Hematopoietic multipotent progenitor cell treated with erythropoietin and hydrocortisone succinate and interleukin-3 and kit ligand, for 8 days (in vitro differentiated cells): ENCODE data around the gene DHODH.
"Not testable (repeated sequence)": the region's sequence is repeated elsewhere in the genome, so short reads cannot be mapped to it uniquely, and the experiment has no call there.

ENCODE experiments used
- DNase-seq: peaks from one replicate; pipeline ENCODE4 v3.0.0-alpha.2; 2015

The DHODH gene

DNA sequence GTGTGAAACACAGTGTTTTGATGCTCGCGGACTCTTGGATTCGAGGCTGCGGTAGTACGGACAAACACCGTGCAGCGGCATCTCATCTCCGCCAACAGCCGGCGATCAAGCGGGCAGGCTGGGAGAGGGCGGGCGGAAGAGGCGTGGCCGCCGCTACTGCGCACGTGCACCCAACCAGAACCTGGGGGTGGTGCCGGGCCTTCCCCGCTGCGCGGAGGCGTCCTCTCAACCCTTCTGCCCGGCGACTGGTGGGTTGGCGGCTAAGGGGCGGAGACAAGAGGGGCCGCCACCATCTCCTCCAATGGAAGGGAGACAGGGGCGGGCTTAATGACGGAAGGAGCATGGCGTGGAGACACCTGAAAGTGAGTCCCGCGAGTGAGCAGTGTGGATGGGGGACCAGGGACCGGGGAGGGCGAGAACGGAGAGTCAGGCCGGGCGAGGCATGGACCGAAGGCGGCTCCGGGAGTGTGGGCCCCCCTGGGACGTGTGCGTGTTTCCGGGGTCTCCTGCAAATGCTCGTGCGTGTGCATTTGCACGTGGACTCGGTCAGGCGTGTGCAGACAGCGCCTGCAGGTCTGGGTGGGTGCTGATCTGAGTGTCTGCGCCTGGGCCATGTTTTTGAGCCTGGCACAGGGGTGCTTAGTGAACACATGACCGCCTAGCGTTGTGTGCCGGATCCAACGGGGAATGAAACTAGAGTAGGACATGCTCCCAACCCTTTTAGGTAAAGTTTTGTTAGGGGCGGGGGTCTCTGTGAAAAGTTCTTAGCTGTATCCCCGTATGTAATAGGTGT, at the start of gene DHODH:
Gene DHODH (plus strand): TSS at position 321 of the 793 bp plus-strand sequence. CDS start 21 bp downstream, at position 342.
- peak; percentile 98 for DNase-seq

DNA sequence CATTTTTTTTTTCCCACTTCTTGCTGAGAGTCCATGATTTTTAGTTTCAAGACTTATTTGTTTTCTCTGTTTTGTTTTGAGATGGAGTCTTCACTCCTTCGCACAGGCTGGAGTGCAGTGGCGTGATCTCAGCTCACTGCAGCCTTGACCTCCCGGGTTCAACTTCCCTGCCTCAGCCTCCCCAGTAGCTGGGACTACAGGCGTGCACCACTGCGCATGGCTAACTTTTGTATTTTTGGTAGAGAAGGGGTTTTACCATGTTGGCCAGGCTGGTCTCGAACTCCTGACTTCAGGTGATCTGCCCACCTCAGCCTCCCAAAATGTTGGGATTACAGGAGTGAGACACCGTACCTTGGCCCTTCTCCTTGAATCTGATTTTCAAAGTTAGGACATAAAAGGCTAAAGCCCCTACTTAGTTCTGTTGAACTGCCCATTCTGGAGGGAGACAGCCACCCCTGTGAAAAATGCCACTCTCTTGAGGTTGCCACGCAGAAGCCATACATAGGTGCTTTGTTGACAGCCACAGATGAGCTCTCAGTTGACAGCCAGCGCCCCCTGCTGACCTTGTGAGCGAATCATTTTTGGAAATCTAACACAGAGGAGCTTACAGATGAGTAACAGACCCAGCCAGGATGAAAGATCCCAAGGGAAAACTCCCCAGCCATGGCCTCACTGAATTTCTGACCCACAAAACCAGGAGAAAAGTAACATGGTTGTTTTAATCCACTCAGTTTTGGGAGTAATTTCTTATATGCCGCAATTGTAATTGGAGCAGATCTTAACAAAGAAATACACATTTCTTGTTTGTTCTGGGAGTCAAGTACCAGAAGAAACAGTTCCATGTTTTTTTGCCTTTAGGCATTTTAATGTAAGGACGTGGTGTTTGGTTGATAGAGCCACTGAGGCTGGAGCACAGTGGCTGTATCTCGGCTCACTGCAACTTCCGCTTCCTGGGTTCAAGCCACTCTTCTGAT, 47.2 kb upstream of the DHODH start:
- DNase-seq = peak; percentile 86

DNA sequence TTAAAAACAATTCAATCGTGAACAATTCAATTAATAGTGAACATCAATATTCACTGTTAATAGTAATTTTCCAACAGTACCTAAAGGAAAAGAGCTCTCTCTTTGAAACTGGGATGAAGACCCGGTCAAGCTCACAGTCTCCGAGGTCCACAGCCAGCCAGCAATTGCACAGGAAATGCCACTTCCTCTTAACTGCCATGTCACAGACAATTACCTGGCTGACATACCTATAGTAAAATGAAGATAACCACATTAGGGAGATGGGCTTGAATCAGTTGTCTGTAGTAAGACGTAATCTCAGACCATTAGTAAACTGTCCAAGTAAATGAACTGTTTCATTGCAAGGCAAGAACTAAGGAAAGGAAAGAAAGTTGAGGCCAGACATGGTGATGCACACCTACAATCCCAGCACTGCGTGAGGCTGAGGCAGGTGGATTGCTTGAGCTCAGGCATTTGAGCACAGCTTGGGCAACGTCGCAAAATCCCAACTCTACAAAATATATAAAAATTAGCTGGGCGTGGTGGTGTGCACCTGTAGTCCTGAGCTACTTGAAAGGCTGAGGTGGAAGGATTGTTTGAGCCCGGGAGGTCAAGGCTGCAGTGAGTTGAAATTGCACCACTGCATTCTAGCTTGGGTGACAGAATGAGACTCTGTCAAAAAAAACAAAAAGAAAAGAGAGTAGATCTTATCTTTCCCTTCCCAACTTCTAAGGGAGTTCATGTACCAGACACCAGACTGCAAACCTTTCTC, 45.2 kb upstream of the DHODH start:
- no peak for DNase-seq

DNA sequence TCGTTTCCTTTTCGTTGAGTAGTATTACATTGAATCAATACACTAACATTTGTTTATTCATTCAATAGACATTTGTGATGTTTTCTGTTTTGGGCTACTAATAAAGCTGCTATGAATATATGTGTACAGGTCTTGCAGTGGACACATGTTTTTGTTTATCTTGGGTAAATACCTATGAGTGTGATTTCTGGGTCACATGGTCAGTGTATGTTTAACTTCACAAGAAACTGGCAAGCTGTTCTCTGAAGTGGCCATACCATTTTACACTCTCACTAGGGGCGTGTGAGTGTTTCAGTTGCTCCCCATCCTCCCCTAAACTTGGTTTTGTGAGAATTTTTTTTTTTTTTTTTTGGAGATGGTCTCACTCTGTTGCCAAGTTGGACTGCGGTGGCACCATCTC, 43.3 kb upstream of the DHODH start:
- no peak for DNase-seq

DNA sequence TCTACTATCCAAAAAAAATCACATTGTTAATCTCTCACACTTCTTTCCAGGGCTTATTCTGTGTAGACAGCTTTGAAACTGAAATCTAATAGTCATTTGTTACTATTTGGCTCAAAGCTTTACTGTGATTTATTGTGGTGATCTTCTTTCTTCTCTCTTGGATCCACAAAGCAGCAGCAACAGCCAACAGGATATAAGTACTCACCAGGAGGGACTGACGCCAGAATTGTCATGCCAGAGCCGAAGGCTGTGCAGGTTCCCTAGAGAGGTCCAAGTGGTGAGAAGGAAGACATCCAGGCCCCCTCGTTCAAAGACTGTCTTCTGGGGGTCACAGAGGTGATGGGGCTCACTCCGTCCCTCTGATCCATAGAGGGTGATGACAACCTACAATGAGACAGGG, 41.6 kb upstream of the DHODH start:
- DNase-seq = no peak

DNA sequence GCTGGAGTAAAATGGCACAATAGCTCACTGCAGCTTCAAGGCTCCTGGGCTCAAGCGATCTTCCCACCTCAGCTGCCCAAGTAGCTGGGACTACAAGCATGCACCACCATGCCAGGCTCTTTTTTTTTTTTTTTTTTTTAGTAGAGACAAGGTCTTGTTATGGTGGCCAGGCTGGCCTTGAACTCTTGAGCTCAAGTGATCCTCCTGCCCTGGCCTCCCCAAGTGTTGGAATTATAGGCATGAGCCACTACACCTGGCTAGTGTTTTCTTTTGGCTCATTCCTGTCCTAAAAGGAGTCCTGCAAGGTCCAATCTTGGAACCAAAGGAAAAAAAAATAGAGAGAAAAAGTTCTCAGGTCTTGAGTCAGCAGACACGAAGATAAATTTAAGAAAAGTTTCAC, 39.2 kb upstream of the DHODH start:
- DNase-seq = no peak

DNA sequence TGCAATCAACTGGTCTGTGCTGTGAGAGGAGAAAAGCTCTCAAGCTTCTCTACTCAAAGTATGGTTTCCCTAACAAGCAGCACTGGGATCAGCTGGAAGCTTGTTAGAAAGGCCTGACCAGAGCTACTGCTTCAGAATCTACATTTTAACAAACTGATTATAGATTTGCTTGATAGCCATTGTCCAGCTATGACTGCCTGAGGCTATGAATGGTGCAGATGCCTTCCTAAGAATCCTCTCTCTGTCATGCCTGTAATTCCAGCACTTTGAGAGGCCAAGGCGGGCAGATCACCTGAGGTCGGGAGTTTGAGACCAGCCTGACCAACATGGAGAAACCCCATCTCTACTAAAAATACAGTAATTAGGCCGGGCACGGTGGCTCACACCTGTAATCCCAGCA, 37.0 kb upstream of the DHODH start:
- DNase-seq = no peak

DNA sequence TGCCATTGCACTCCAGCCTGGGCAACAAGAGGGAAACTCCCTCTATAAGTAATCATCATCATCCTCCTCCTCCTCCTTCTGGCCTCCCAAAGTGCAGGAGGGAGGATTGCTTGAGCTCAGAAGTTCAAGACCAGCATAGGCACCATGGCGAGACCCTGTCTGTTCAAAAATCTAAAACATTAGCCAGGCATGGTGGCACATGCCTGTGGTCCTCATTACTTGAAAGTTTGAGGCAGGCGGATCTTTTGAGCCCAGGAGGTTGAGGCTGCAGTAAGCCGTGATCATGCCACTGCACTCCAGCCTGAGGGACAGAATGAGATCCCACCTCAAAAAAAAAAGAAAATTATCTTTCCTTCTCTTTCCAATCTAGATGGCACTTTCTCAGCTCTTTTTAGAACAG, 36.2 kb upstream of the DHODH start:
- DNase-seq = no peak

DNA sequence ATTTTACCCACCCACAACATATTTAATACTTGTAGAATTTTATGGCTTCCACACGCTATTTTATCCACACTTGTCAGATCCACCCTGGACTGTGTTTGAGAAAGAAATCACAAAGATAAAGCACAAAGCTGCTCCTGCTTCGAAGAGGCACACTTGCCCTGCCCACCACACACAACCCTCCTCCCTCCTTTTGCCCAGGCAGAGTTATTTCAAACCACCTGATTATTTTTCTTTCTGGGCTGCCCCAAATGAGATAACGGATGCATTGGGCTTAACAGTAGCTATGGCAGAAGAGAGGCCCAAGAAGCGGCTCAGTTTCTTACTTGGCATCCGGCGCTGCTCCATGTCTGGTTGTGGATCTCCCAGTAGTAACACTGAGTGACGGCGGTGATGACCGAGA, 35.5 kb upstream of the DHODH start:
- peak; percentile 68 for DNase-seq

DNA sequence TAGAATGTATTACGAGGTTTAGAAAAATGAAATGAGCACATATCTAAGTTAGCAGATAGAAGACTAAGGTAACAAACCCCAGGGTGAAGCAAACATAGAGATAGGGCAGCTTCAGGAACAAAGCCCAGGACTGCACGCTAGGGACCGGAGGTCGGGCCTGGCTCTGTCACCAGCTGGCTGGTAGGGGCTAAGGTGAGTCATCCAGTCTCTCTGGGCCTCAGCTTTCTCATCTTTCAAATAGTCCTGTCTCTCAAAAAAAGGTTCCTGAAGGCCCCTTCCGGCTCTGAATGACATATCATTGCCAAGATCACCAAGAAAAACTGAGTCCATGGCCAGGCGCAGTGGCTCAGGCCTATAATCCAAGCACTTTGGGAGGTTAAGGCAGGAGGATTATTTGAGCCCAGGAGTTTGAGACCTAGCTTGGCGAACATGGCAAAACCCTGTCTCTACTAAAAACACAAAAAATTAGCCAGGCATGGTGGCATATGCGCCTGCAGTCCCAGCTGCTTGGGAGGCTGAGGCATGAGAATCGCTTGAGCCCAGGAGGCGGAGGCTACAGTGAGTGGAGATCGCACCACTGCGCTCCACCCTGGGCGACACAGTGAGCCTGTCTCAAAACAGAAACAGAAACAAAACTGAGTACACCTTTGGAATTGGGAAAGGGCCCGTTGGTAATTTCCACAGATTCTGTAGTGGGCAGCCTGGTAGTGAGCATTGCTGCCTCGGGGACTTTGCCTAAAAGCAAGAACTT, 34.3 kb upstream of the DHODH start:
- no peak for DNase-seq

DNA sequence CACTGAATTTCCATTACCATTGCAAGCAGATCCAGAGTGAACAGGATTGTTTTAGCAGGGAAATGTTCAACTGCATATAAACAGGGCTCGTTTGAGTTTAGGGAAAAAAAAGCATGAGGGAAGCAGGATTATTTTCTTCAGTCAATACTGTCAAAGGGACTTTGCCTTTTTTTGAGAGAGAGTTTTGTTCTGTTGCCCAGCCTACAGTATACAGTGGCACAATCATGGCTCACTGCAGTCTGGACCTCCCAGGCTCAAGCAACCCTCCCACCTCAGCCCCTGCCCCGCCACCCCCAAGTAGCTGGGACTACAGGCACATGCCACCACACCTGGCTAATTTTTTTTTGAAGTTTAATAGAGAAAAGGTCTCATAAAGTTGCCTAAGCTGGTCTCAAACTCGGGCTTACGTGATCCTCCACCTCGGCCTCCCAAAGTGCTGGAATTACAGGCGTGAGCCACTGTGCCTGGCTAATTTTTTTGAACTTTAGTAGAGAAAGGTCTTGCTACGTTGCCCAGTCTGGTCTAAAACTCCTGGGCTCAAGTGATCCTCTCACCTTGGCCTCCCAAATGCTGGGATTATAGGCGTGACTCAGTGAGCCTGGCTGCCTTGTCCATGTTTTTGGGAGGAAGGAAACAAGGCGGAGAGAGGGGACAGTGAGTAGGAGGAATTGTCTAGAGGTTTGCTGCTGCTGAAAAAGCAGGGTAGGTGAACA, 23.1 kb upstream of the DHODH start:
- DNase-seq = no peak

DNA sequence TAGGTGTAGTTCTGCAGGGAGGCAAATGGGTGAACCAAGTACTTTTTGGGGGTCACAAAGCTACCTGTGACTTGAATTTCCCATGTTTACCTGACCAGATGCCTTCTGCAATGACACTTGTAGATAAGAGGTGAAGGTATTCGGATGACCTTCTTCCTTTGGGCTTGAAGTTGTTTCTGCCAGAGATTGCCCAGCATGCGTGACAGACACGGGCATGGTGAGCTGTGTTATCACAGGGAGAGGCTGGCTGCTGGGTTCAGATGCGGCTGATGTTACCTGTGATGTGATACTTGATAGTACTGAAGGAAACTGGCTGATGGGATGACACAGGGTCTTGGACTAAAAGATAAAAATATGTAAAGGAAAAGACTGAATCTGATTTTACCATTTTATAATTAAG, 22.4 kb upstream of the DHODH start:
- no peak for DNase-seq

DNA sequence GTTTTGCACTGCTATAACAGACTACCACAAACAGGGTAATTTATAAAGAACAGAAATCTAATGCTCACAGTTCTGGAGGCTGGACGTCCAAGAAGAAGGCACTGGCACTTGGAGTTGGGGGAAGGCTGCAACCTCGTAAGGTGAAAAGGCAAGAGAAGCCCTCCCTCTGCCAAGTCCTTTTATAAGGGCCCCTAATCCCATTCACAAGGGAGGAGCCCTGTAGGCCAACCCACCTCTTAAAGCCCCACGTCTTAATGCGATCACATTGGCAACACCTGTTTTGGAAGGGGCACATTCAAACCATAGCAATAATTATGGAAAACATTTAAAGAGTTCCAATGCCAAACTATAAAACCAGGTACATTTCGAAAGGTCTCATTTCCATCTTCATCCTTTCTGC, 13.5 kb upstream of the DHODH start:
- DNase-seq = no peak

DNA sequence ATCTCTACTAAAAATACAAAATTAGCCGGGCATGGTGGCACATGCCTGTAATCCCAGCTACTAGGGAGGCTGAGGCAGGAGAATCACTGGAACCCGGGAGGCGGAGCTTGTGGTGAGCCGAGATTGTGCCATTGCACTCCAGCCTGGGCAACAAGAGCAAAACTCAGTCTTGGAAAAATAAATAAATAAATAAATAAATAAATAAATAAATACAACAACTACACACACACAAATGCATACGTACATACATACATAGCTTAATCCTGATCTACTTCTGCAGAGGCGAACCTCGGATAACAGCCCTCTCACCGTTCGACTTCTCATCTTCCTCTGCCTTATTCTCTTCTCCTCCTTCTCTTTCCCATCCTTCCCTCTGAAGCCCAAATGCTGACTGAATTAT, 11.0 kb upstream of the DHODH start:
- DNase-seq = not testable (repeated sequence)

DNA sequence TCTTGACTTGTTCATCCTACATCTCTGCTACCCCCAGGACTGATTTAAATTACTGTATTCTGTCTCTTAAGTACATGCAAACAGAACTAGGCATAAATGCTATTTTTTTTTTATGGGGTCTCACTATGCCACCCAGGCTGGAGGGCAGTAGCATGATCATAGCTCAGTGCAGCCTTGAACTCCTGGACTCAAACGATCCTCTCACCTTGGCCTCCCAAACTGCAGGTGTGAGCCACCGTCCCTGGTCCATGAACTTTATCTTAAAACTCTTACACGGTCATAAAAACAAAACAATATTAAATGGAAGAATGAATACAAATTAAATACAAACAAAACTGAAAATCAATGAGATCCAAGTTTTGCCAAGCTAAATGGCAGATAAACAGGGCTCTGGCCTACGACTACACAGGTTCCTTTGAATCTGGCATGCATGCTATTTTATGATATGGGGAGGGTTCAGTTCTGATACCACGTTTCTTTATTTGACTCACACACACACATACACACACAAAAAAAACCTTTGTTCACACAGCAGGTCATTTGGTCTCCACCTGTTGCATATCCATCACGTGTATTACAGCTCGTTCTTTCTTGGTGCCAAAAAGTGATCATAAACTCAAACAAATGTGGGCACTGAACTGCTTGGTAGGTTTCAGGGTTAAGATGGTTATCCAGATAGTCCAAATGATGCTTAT, 7.2 kb upstream of the DHODH start:
- DNase-seq = no peak

DNA sequence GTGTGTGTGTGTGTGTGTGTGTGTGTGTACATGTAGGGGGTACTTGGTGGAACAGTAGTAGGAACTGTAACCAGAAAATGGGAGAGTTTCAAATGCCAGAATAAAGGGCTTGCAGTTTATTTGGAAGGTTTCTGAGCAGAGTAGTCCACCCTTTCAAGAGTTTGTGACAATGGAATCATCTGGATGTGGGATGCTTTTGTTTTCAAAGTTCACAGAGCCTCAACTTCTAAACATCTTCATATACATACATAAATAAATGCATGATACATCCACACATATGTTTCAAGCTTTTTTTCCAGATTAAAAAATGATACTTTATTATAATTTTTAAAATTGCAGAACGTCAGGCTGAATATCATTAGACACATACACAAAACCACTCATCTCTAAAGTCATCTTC, 5.9 kb upstream of the DHODH start:
- DNase-seq = no peak

DNA sequence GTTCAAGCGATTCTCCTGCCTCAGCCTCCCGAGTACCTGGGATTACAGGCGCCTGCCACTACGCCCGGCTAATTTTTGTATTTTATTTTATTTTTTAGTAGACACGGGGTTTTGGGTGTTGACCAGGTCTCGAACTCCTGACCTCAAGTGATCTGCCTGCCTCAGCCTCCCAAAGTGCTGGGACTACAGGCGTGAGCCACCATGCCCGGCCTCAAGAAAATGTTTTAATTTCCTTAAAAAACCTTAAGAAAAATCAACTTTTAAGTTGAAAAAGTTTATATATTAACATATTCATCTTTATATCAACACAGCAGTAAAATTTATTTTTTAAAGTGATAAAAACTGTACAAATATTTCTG, 500 bp upstream of the DHODH start:
- not testable (repeated sequence) for DNase-seq

DNA sequence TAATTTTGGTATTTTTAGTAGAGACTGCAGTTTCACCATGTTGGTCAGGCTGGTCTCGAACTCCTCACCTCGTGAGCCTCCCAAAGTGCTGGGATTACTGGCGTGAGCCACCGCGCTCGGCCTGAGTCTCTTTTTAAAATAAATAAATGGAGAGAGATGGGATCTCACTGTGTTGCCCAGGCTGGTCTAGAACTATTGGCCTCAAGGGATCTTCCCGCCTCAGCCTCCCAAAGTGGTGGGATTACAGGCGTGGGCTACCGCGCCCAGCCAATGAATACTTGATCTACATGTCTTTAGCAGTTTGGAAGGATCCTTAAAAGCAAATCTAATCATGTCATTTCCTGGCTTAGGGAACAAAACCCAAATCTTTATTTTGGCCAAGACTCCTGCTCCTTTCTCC, 1.2 kb downstream of the DHODH start:
- DNase-seq = no peak

DNA sequence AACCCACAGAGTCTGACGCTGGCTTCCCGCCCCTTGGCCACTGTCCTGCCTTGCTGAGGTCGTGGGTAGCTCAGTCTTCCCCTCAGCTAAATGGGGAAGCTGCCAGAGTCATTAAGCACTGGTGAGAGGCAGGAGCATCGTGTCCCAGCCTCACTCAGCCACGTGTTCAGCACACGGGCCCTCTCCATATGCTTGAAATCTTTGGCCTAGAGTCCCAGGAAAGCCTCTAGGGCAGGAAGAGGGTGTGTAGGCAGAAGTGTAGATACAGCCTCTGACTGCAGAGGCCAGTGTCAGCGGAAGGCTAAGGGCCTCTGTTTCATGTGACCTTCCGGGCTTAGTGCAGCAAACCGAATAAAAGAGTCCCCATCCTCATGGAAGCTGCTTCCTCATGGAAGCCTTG, 4.1 kb downstream of the DHODH start:
- peak; percentile 38 for DNase-seq

DNA sequence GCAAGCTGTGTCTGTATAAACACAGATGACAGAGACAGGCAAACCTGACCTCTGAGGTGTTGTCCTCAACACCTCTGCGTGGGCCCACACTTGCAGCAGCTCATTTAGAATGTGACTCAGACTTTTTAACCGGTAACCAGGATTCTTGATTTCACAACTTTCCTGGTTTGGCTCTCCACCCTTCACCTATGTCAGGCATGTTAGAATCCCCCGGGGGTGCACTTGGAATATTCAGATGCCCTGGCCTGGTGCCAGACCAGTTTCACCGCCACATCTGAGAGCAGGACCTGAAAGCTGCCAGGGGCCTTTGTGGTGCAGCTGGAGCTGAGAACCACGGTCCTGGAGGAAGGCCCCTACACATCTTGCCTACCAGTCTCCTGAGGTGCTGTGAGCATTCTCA, 4.8 kb downstream of the DHODH start:
- DNase-seq = no peak

DNA sequence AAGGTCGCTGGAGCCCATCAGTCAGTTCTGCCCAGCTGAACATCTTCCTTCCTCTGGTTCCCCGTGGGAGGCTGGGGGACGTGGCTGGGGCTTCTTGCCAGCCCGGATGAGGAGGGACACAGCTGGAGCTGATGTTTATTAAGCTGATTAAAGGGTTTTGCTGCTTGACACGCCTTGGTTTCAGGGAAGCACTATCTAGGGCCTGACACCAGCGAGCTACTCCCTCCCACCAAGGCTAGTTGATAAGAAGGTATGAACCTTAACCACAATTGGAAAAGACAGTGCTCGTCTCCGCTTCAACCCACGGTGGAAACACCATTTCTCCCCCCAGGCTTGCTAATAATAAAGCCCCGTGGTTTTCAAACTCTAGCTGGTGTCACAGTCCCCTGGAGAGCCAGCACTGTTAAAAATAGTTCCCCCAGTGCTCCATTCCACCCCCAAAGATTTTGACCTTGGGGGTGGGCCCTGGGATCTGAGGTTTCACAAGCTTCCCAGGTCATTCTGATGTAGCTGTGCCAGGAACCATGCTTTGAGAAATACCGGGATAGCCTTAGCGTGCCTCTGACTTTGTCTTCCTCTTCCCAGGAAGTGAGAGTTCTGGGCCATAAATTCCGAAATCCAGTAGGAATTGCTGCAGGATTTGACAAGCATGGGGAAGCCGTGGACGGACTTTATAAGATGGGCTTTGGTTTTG, 5.5 kb downstream of the DHODH start:
- DNase-seq = peak; percentile 98
